ENCODE results near the gene MYH10. TPM values are rescaled to one million over a fixed set of nuclear protein-coding genes. Genes with fewer than 3 reads are reported as not detected.

The MYH10 gene
- total RNA-seq, 3 donors from 2014 or later: 4.3 to 23.8 (median 10.1) TPM

DNA sequence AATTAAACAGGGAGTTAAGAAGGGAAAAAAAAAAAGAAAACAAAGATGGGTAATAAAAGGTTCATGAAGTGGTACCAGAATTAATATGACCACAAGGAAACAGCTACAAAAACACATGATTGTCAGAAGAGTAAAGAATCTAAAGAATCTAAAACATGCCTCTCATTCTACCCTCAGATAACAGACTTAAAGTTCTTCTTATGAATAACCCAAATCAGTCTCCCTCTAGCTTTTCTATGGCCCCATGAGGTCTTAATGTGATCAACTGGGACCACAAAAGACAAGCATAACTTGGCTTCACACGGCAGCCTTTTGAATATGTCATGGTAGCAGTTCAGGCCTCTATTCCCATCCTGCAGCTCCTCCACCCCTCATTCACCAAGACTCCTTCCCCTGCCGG, 6.9 kb downstream of the MYH10 start:
- TF ChIP-seq, protein P1, sequence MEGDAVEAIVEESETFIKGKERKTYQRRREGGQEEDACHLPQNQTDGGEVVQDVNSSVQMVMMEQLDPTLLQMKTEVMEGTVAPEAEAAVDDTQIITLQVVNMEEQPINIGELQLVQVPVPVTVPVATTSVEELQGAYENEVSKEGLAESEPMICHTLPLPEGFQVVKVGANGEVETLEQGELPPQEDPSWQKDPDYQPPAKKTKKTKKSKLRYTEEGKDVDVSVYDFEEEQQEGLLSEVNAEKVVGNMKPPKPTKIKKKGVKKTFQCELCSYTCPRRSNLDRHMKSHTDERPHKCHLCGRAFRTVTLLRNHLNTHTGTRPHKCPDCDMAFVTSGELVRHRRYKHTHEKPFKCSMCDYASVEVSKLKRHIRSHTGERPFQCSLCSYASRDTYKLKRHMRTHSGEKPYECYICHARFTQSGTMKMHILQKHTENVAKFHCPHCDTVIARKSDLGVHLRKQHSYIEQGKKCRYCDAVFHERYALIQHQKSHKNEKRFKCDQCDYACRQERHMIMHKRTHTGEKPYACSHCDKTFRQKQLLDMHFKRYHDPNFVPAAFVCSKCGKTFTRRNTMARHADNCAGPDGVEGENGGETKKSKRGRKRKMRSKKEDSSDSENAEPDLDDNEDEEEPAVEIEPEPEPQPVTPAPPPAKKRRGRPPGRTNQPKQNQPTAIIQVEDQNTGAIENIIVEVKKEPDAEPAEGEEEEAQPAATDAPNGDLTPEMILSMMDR (IDR thresholded peaks at IDR 0.05): no peak
- Histone ChIP-seq H3K4me1 (ENCODE audit: low read depth) (no peaks in the 10 kb centered on the region), H3K36me3 (ENCODE audit: low read depth) (no peaks in the 10 kb centered on the region), H3K9me3 (no peaks in the 10 kb centered on the region), H3K4me3 (no peak overlapping the region)
- no peak for ATAC-seq
- intact Hi-C loops (cut with DNase I, micrococcal nuclease): no loop called here
- no peak for DNase-seq

DNA sequence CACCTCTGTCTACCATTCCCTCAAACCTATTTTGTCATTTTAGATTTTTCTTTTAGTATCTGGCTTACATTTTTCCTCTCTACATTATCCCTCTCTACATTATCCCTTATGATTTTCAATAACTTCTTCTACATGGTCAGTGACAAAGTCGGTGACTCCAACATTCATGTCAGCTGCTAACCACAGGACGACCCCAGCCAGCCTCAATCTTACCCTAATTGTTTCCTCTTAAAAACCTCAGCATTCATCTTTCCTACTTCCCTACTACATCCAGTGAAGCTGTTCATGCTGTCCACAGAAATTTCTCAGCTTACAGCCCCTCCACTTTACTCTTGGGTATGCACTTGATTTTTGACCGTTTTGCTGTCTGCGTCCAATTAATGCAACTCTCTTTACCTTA, 8.3 kb downstream of the MYH10 start:
- H3K36me3 ChIP-seq (ENCODE audit: low read depth): no peaks in the 10 kb centered on the region
- ATAC-seq: no peak
- H3K4me1 ChIP-seq (ENCODE audit: low read depth): no peaks in the 10 kb centered on the region
- TF ChIP-seq, protein P1 (IDR thresholded peaks at IDR 0.05): no peak
- H3K4me3 ChIP-seq: no peak overlapping the region
- intact Hi-C loops (cut with DNase I, micrococcal nuclease): no loop called here
- DNase-seq: no peak
- no peaks in the 10 kb centered on the region for H3K9me3 ChIP-seq

DNA sequence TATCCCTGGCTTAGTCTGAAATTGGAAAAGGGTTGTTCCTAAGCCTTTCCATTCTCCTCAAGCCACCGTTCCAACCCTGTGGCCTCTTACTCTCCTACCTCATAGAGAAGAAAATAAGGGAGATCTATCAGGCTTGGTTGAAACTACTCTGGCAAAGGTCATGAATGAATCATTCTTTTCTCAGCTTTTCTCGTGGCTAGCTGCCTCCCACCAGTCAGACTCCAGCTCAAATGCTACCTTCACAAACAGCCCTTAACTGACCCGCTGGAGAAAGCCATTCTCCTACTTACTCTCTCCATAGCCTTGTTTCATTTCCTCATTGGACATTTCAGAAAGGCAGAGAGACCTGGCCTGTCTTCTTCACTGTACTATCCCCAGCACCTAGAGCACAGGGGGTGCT, 8.9 kb downstream of the MYH10 start:
- Histone ChIP-seq H3K9me3 (no peaks in the 10 kb centered on the region), H3K4me1 (ENCODE audit: low read depth) (no peaks in the 10 kb centered on the region), H3K36me3 (ENCODE audit: low read depth) (no peaks in the 10 kb centered on the region), H3K4me3 (no peak overlapping the region)
- DNase-seq (no peak), ATAC-seq (no peak)
- intact Hi-C loops (cut with DNase I, micrococcal nuclease): no loop called here
- TF ChIP-seq, protein P1 (IDR thresholded peaks at IDR 0.05): no peak

DNA sequence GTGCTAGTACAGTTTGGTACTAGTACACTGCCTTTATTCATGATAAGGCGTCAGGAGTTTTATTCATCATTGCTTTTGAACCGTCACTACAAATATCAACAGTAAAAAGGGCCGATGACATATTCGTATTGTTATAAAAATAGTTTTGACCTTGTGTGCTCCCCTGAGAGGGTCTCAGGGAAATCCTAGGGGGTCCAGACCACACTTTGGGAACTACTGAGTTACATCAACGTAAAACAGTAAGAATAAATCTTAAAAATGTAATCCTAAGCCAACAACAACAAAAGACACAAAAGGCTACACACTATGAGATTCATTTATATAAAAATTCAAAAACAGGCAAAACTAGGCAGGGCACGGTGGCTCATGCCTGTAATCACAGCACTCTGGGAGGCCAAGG, 11.2 kb downstream of the MYH10 start:
- Histone ChIP-seq H3K9me3 (no peaks in the 10 kb centered on the region), H3K4me3 (no peak overlapping the region), H3K36me3 (ENCODE audit: low read depth) (no peaks in the 10 kb centered on the region), H3K4me1 (ENCODE audit: low read depth) (no peaks in the 10 kb centered on the region)
- DNase-seq: no peak
- intact Hi-C loops (cut with DNase I, micrococcal nuclease): no loop called here
- TF ChIP-seq, protein P1 (IDR thresholded peaks at IDR 0.05): no peak
- no peak for ATAC-seq

DNA sequence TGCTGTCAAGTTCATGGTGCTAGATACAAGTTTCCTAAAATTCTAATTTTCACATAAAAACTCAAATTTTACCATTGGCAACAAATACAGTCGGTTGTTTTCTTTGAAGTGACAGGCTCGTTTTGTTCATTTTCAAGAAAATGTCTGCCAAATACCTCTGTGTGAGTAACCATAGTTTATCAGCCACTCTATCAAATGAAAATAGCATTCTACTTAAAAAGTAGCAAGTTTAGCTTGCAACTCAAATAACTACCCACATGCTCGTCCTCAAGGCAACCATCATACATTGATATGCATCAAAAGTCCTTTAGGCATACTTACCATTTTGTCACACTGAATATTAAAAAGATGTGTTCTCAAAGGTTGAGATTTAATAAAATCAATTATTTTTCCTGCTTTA, 11.7 kb downstream of the MYH10 start:
- ATAC-seq: no peak
- H3K4me1 ChIP-seq (ENCODE audit: low read depth): no peaks in the 10 kb centered on the region
- H3K9me3 ChIP-seq: no peaks in the 10 kb centered on the region
- TF ChIP-seq, protein P1 (IDR thresholded peaks at IDR 0.05): no peak
- no peak for DNase-seq
- H3K36me3 ChIP-seq (ENCODE audit: low read depth): no peaks in the 10 kb centered on the region
- no peak overlapping the region for H3K4me3 ChIP-seq
- intact Hi-C loops (cut with DNase I, micrococcal nuclease): no loop called here

DNA sequence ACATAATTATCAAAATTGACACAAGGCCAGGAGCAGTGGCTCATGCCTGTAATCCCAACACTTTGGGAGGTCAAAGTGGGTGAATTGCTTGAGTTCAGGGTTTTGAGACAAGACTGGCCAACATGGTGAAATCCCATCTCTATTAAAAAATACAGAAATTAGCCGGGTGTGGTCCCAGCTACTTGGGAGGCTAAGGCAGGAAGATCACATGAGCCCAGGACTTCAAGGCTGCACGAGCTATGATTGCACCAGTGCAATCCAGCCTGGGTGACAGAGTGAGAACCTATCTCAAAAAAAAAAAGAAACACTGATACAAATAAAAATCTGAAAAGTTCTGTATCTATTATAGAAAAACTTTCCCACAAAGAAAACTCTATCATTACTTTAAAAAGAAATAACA, 15.5 kb downstream of the MYH10 start:
- TF ChIP-seq, protein P1 (IDR thresholded peaks at IDR 0.05): no peak
- intact Hi-C loops (cut with DNase I, micrococcal nuclease): no loop called here

More for the DNA sequence above, 15.5 kb downstream of the MYH10 start:
- no peaks in the 10 kb centered on the region for H3K36me3 ChIP-seq (ENCODE audit: low read depth)
- ATAC-seq (no peak), DNase-seq (no peak)
- no peaks in the 10 kb centered on the region for H3K9me3 ChIP-seq
- no peaks in the 10 kb centered on the region for H3K4me1 ChIP-seq (ENCODE audit: low read depth)
- no peak overlapping the region for H3K4me3 ChIP-seq

Measured in mucosa of descending colon (tissue), 3 donors.